GM23338 (cell line): ENCODE results near the gene MAP1LC3B2. TPM values are rescaled to one million over a fixed set of nuclear protein-coding genes. Genes with fewer than 3 reads are reported as not detected.

Source experiments
- ATAC-seq: fragments of 200-7000 bp; cut with Tn5 transposase; 3 replicates; pipeline ENCODE4 v1.9.1; 2020
- DNase-seq: peaks from one replicate; pipeline ENCODE4 v3.0.0-alpha.2; 2015; ENCODE audit warnings: low spot score
- H2AFZ ChIP-seq: fragments of 200-600 bp; sonication (generic); 2 replicates; pipeline ENCODE4 v1.8.0; 2016; ENCODE audit warnings: antibody characterized with exemption, mild to moderate bottlenecking, moderate library complexity
- H3F3A ChIP-seq: fragments of 200-600 bp; sonication (generic); replicated peaks from 2 replicates; pipeline ENCODE4 v1.8.0; 2017; ENCODE audit warnings: antibody characterized with exemption, mixed run types, low read depth
- H3K27ac ChIP-seq: fragments of 200-600 bp; sonication (generic); 2 replicates; pipeline ENCODE4 v1.6.1; 2016; ENCODE audit warnings: low read depth
- H3K27me3 ChIP-seq: fragments of 200-600 bp; sonication (generic); 2 replicates; pipeline ENCODE4 v1.8.0; 2016; ENCODE audit warnings: mild to moderate bottlenecking, mixed run types, moderate library complexity; ENCODE audit not compliant: insufficient read depth
- H3K36me3 ChIP-seq: fragments of 200-600 bp; sonication (generic); 2 replicates; pipeline ENCODE4 v1.8.0; 2016; ENCODE audit warnings: mild to moderate bottlenecking; ENCODE audit not compliant: insufficient read depth
- H3K4me1 ChIP-seq: fragments of 200-600 bp; sonication (generic); 2 replicates; pipeline ENCODE4 v1.8.0; 2016; ENCODE audit warnings: mild to moderate bottlenecking, moderate library complexity; ENCODE audit not compliant: insufficient read depth
- H3K4me2 ChIP-seq: fragments of 200-600 bp; sonication (generic); 2 replicates; pipeline ENCODE4 v1.7.1; 2017; ENCODE audit warnings: mixed run types
- H3K4me3 ChIP-seq: fragments of 200-600 bp; sonication (generic); 2 replicates; pipeline ENCODE4 v1.6.1; 2016; ENCODE audit warnings: mixed run types
- H3K79me2 ChIP-seq: fragments of 200-600 bp; sonication (generic); replicated peaks from 2 replicates; pipeline ENCODE4 v1.8.0; 2017; ENCODE audit warnings: mild to moderate bottlenecking; ENCODE audit not compliant: insufficient read depth
- H3K9me2 ChIP-seq: fragments of 200-600 bp; sonication (generic); 2 replicates; pipeline ENCODE4 v1.8.0; 2017; ENCODE audit not compliant: insufficient read depth
- H4K20me1 ChIP-seq: fragments of 200-600 bp; sonication (generic); replicated peaks from 2 replicates; pipeline ENCODE4 v1.8.0; 2017; ENCODE audit warnings: mild to moderate bottlenecking; ENCODE audit not compliant: insufficient read depth
- H3K27ac Mint-ChIP-seq: 2 replicates; pipeline ENCODE4 v1.8.0; 2020; ENCODE audit warnings: inconsistent platforms, mild to moderate bottlenecking, moderate library complexity, mixed read lengths
- H3K27me3 Mint-ChIP-seq: 3 replicates; pipeline ENCODE4 v1.8.0; 2022; ENCODE audit warnings: low read depth, mild to moderate bottlenecking, moderate library complexity, mixed read lengths, inconsistent platforms; ENCODE audit not compliant: insufficient read depth, poor library complexity
- H3K36me3 Mint-ChIP-seq: 3 replicates; pipeline ENCODE4 v1.8.0; 2021; ENCODE audit warnings: low read depth, mild to moderate bottlenecking, inconsistent platforms, moderate library complexity, mixed read lengths
- H3K4me1 Mint-ChIP-seq: 3 replicates; pipeline ENCODE4 v1.8.0; 2020; ENCODE audit warnings: mild to moderate bottlenecking, inconsistent platforms, mixed read lengths
- H3K4me3 Mint-ChIP-seq: 3 replicates; pipeline ENCODE4 v1.8.0; 2021; ENCODE audit warnings: moderate library complexity, mild to moderate bottlenecking, inconsistent platforms, mixed read lengths
- H3K9me3 Mint-ChIP-seq: 3 replicates; pipeline ENCODE4 v1.8.0; 2020; ENCODE audit warnings: moderate library complexity, mild to moderate bottlenecking, inconsistent platforms, mixed read lengths
- EZH2 ChIP-seq: fragments of 200-600 bp; sonication (generic); IDR thresholded peaks from one replicate; pipeline ENCODE4 v1.8.0; 2017; ENCODE audit warnings: antibody characterized with exemption, mild to moderate bottlenecking, low read depth; ENCODE audit not compliant: unreplicated experiment
- EZH2phosphoT487 ChIP-seq: fragments of 200-600 bp; sonication (generic); IDR thresholded peaks from one replicate; pipeline ENCODE4 v1.8.1; 2018; ENCODE audit warnings: antibody characterized with exemption; ENCODE audit not compliant: unreplicated experiment
- JUNB ChIP-seq: IDR thresholded peaks from one replicate; pipeline ENCODE4 v1.6.1; 2016; ENCODE audit warnings: antibody characterized with exemption; ENCODE audit not compliant: unreplicated experiment
- NANOG ChIP-seq: IDR thresholded peaks from 2 replicates; pipeline ENCODE4 v1.6.1; 2016; ENCODE audit warnings: antibody characterized with exemption, borderline replicate concordance
- POLR2AphosphoS5 ChIP-seq: IDR thresholded peaks from 2 replicates; pipeline ENCODE4 v1.6.1; 2016; ENCODE audit warnings: antibody characterized with exemption, low read depth
- STAT1 ChIP-seq: IDR thresholded peaks from one replicate; pipeline ENCODE4 v1.6.1; 2016; ENCODE audit warnings: antibody characterized with exemption; ENCODE audit not compliant: unreplicated experiment
- ZNF114 ChIP-seq: fragments of 250-450 bp; sonication (Bioruptor Pico); IDR thresholded peaks from 2 replicates; pipeline ENCODE4 v1.5.0; 2020; ENCODE audit warnings: mild to moderate bottlenecking, moderate library complexity
- ZNF331 ChIP-seq: fragments of 250-450 bp; sonication (Bioruptor Pico); IDR thresholded peaks from 2 replicates; pipeline ENCODE4 v1.5.0; 2020; ENCODE audit warnings: low read depth, mild to moderate bottlenecking, moderate library complexity
- ZNF462 ChIP-seq: fragments of 250-450 bp; sonication (Bioruptor Pico); IDR thresholded peaks from 2 replicates; pipeline ENCODE4 v1.5.0; 2020; ENCODE audit warnings: mild to moderate bottlenecking, moderate library complexity
- polyA plus RNA-seq: library from polyadenylated mRNA; unstranded; fragments of >200 nt; fragmentation: Nextera tagmentation; extraction: Ambion mirVana; gene quantifications from 2 replicates; pipeline ENCODE4 v1.2.1, GENCODE V29; 2016
- total RNA-seq: library from RNA; depleted of rRNA; stranded (reverse); fragments of >200 nt; shearing (Covaris generic); gene quantifications from 2 replicates; pipeline ENCODE4 v1.2.3, GENCODE V29; 2014
- TF ChIP-seq, protein P1 (sequence below), 2 experiments: fragments of 200-600 bp in 1 of 2; sonication (generic) in 1 of 2; conservative IDR thresholded peaks; 2 replicates each; pipeline versions ENCODE4 v1.5.1 to v1.6.1; 2016 to 2017; ENCODE audit warnings: antibody characterized with exemption in 2 of 2, low read depth in 2 of 2, mild to moderate bottlenecking in 2 of 2, moderate library complexity in 1 of 2
- TF ChIP-seq, protein P2 (sequence below): IDR thresholded peaks from 2 replicates; pipeline ENCODE4 v1.6.1; 2016; ENCODE audit warnings: antibody characterized with exemption

Gene MAP1LC3B2
- total and polyA plus RNA-seq, 2 experiments from 2014 or later: 1.3 to 6.7 TPM

- peaks cover 8% of the 10 kb centered on the region for H3K4me1 Mint-ChIP-seq
- H3K4me3 Mint-ChIP-seq: no peak overlapping the region
- TF ChIP-seq NANOG (no peak), POLR2AphosphoS5 (no peak), STAT1 (no peak)
- Histone ChIP-seq H3K36me3 (no peaks in the 10 kb centered on the region), H3K4me1 (0 out of 2 replicates have a peak, but pooled peaks cover 4% of the 10 kb centered on the region), H3K79me2 (no peaks in the 10 kb centered on the region), H2AFZ (no peak overlapping the region), H4K20me1 (no peaks in the 10 kb centered on the region), H3K27ac (no peak overlapping the region), H3K9me2 (0 out of 2 replicates have a peak, but pooled peaks cover 8% of the 10 kb centered on the region), H3K4me3 (no peak overlapping the region), H3F3A (no peaks in the 10 kb centered on the region), H3K4me2 (no peak overlapping the region), H3K27me3 (no peaks in the 10 kb centered on the region)
- no peak for DNase-seq
- no peak overlapping the region for H3K27ac Mint-ChIP-seq
- H3K36me3 Mint-ChIP-seq: no peaks in the 10 kb centered on the region
- H3K27me3 Mint-ChIP-seq: peaks cover 10% of the 10 kb centered on the region
- no peak for ATAC-seq
- no peaks in the 10 kb centered on the region; the same call in 2 of the 3 replicates for H3K9me3 Mint-ChIP-seq
Measured at GRCh38 chr12:116595186-116595585, 36.0 kb downstream of the MAP1LC3B2 start.

DNA sequence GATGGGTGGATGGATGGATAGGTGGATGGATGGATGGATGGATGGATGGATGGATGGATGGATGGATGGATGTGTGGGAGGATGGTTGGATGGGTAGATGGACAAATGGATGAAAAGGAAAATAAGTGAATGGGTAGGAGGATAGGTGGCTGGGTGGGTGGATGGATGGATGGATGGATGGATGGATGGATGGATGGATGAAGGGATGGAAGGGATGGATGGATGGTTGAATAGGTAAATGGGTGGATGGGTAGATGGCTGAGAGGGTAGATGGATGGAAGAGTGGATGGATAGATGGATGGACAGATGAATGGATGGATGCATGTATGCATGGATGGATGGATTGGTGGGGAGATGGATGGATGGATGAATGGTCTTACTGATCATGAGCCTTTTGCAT lies 36.5 kb downstream of the MAP1LC3B2 start:
- no peak overlapping the region for H3K27ac ChIP-seq
- no peaks in the 10 kb centered on the region for H3K27me3 ChIP-seq
- no peak overlapping the region for H3K27ac Mint-ChIP-seq
- 0 out of 2 replicates have a peak, but pooled peaks cover 8% of the 10 kb centered on the region for H3K9me2 ChIP-seq
- TF ChIP-seq STAT1: no peak
- TF ChIP-seq EZH2: no peak
- TF ChIP-seq, protein P1, sequence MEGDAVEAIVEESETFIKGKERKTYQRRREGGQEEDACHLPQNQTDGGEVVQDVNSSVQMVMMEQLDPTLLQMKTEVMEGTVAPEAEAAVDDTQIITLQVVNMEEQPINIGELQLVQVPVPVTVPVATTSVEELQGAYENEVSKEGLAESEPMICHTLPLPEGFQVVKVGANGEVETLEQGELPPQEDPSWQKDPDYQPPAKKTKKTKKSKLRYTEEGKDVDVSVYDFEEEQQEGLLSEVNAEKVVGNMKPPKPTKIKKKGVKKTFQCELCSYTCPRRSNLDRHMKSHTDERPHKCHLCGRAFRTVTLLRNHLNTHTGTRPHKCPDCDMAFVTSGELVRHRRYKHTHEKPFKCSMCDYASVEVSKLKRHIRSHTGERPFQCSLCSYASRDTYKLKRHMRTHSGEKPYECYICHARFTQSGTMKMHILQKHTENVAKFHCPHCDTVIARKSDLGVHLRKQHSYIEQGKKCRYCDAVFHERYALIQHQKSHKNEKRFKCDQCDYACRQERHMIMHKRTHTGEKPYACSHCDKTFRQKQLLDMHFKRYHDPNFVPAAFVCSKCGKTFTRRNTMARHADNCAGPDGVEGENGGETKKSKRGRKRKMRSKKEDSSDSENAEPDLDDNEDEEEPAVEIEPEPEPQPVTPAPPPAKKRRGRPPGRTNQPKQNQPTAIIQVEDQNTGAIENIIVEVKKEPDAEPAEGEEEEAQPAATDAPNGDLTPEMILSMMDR (conservative IDR thresholded peaks at IDR 0.05; ENCODE audit: low read depth in 2 of 2): no peak
- no peak for TF ChIP-seq EZH2phosphoT487
- TF ChIP-seq ZNF331 (CRISPR knock-in tag): no peak
- TF ChIP-seq ZNF462: no peak
- TF ChIP-seq, protein P2, sequence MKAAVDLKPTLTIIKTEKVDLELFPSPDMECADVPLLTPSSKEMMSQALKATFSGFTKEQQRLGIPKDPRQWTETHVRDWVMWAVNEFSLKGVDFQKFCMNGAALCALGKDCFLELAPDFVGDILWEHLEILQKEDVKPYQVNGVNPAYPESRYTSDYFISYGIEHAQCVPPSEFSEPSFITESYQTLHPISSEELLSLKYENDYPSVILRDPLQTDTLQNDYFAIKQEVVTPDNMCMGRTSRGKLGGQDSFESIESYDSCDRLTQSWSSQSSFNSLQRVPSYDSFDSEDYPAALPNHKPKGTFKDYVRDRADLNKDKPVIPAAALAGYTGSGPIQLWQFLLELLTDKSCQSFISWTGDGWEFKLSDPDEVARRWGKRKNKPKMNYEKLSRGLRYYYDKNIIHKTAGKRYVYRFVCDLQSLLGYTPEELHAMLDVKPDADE: no peak
- no peak for TF ChIP-seq ZNF114 (CRISPR knock-in tag)
- no peak for TF ChIP-seq NANOG
- no peak for TF ChIP-seq JUNB
- H3K9me3 Mint-ChIP-seq: no peaks in the 10 kb centered on the region; the same call in 2 of the 3 replicates
- no peak overlapping the region for H3K4me3 Mint-ChIP-seq
- H2AFZ ChIP-seq: no peak overlapping the region
- H3K36me3 ChIP-seq: no peaks in the 10 kb centered on the region
- no peak overlapping the region for H3K4me3 ChIP-seq
- no peaks in the 10 kb centered on the region for H3K79me2 ChIP-seq
- no peaks in the 10 kb centered on the region for H3K36me3 Mint-ChIP-seq
- 0 out of 2 replicates have a peak, but pooled peaks cover 4% of the 10 kb centered on the region for H3K4me1 ChIP-seq
- H3F3A ChIP-seq: no peaks in the 10 kb centered on the region
- no peaks in the 10 kb centered on the region for H4K20me1 ChIP-seq
- DNase-seq: no peak
- no peak for ATAC-seq
- H3K27me3 Mint-ChIP-seq: peaks cover 10% of the 10 kb centered on the region
- H3K4me1 Mint-ChIP-seq: peaks cover 8% of the 10 kb centered on the region
- no peak overlapping the region for H3K4me2 ChIP-seq
